B cell (primary cell): ENCODE results near the gene ARSD. TPM values are rescaled to one million over a fixed set of nuclear protein-coding genes. Genes with fewer than 3 reads are reported as not detected.
"Not testable (repeated sequence)": the region's sequence is repeated elsewhere in the genome, so short reads cannot be mapped to it uniquely, and the experiment has no call there.

ENCODE experiments used
- ATAC-seq: fragments of 200-7000 bp; cut with Tn5 transposase; one replicate; pipeline ENCODE4 v1.10.0; 2021; ENCODE audit warnings: low read depth, mild to moderate bottlenecking, moderate number of reproducible peaks, moderate library complexity
- CTCF ChIA-PET: fragments of 350-600 bp; sonication (Branson Sonifier 250); formaldehyde crosslinking; loops from one replicate; lab custom pipeline; 2021; ENCODE audit warnings: antibody characterized with exemption, inconsistent platforms; lab: Charles Lee
- POLR2A ChIA-PET: fragments of 350-600 bp; sonication (Branson Sonifier 250); formaldehyde crosslinking; loops from one replicate; lab custom pipeline; 2021; ENCODE audit warnings: antibody characterized with exemption; lab: Charles Lee
- DNase-seq: peaks from one replicate; pipeline ENCODE4 v3.0.0; 2013
- H2AFZ ChIP-seq: 2 replicates; pipeline ENCODE4 v1.6.1; 2012; ENCODE audit warnings: mild to moderate bottlenecking, low read depth, low read length; ENCODE audit not compliant: insufficient read depth, poor library complexity, severe bottlenecking
- H3K27ac ChIP-seq, 2 donors: 1 replicate in 1 of 2; 2 replicates in 1 of 2; pipeline ENCODE4 v1.5.1; 2012 to 2013; ENCODE audit warnings: low read length in 2 of 2, mild to moderate bottlenecking in 2 of 2, moderate library complexity in 1 of 2
- H3K27me3 ChIP-seq, 4 experiments: fragments of 200-600 bp in 1 of 4; sonication (generic) in 1 of 4; replicated peaks in 1 of 4; 1 replicate in 2 of 4; 2 replicates in 2 of 4; pipeline versions ENCODE4 v1.6.1 to v1.7.0; 2013 to 2016; ENCODE audit warnings: low read length in 3 of 4, mild to moderate bottlenecking in 2 of 4, mixed read lengths in 1 of 4, moderate library complexity in 1 of 4; ENCODE audit not compliant: insufficient read depth in 4 of 4, control insufficient read depth in 3 of 4; ENCODE audit errors: control extremely low read depth in 1 of 4
- H3K36me3 ChIP-seq, 2 experiments: replicated peaks in 1 of 2; 1 replicate in 1 of 2; 2 replicates in 1 of 2; pipeline versions ENCODE4 v1.6.1 to v1.7.1; 2013; ENCODE audit warnings: low read length in 1 of 2; ENCODE audit not compliant: insufficient read depth in 2 of 2, control insufficient read depth in 1 of 2; ENCODE audit errors: control extremely low read depth in 1 of 2, extremely low read depth in 1 of 2
- H3K4me1 ChIP-seq, 2 donors: fragments of 200-600 bp in 1 of 2; sonication (generic) in 1 of 2; 1 replicate in 1 of 2; 2 replicates in 1 of 2; pipeline versions ENCODE4 v1.5.1 to v1.6.1; 2013 to 2017; ENCODE audit warnings: low read length in 2 of 2; ENCODE audit not compliant: control insufficient read depth in 2 of 2, insufficient read depth in 2 of 2
- H3K4me2 ChIP-seq: replicated peaks from 2 replicates; pipeline ENCODE3; 2012; ENCODE audit warnings: mild to moderate bottlenecking, low read depth, low read length; ENCODE audit not compliant: poor library complexity, severe bottlenecking
- H3K4me3 ChIP-seq, 5 experiments: fragments of 200-600 bp in 1 of 5; sonication (generic) in 1 of 5; 1 replicate in 3 of 5; 2 replicates in 2 of 5; pipeline versions ENCODE4 v1.5.1 to v1.7.0; 2011 to 2016; ENCODE audit warnings: low read length in 4 of 5, mild to moderate bottlenecking in 4 of 5, low read depth in 2 of 5, control low read depth in 1 of 5, moderate library complexity in 1 of 5; ENCODE audit not compliant: insufficient read depth in 1 of 5; ENCODE audit errors: control extremely low read depth in 1 of 5, extremely low read depth in 1 of 5
- H3K79me2 ChIP-seq: fragments of 200-600 bp; sonication (generic); one replicate; pipeline ENCODE4 v1.6.0; 2016; ENCODE audit warnings: low read length; ENCODE audit not compliant: control insufficient read depth, insufficient read depth
- H3K9ac ChIP-seq: fragments of 200-600 bp; sonication (generic); 2 replicates; pipeline ENCODE4 v1.6.1; 2017; ENCODE audit warnings: mild to moderate bottlenecking, low read length, moderate library complexity
- H3K9me3 ChIP-seq, 3 donors: one replicate each; pipeline versions ENCODE4 v1.6.1 to v1.7.1; 2013; ENCODE audit warnings: low read length in 2 of 3; ENCODE audit not compliant: control insufficient read depth in 2 of 3, insufficient read depth in 1 of 3; ENCODE audit errors: control extremely low read depth in 1 of 3
- H4K20me1 ChIP-seq: 2 replicates; pipeline ENCODE4 v1.6.0; 2012; ENCODE audit warnings: mild to moderate bottlenecking, low read length; ENCODE audit not compliant: insufficient read depth, control insufficient read depth, poor library complexity, severe bottlenecking
- H3K27ac Mint-ChIP-seq: one replicate; pipeline ENCODE4 v1.8.0; 2021; ENCODE audit warnings: mixed read lengths
- H3K27me3 Mint-ChIP-seq: one replicate; pipeline ENCODE4 v1.8.0; 2021; ENCODE audit warnings: mixed read lengths
- H3K4me1 Mint-ChIP-seq: one replicate; pipeline ENCODE4 v1.8.0; 2021; ENCODE audit warnings: mixed read lengths
- H3K4me3 Mint-ChIP-seq: one replicate; pipeline ENCODE4 v1.8.0; 2021; ENCODE audit warnings: mixed read lengths
- H3K9me3 Mint-ChIP-seq: one replicate; pipeline ENCODE4 v1.8.0; 2022; ENCODE audit warnings: mixed read lengths; ENCODE audit not compliant: insufficient read depth
- CTCF ChIP-seq: fragments of 200-600 bp; IDR thresholded peaks from one replicate; pipeline ENCODE4 v1.8.0; 2022; ENCODE audit warnings: antibody characterized with exemption, mild to moderate bottlenecking
- EZH2 ChIP-seq: IDR thresholded peaks from 2 replicates; pipeline ENCODE4 v1.6.1; 2012; ENCODE audit warnings: borderline replicate concordance, low read depth, mild to moderate bottlenecking, moderate library complexity, low read length; ENCODE audit not compliant: insufficient read depth, poor library complexity, severe bottlenecking
- WGBS: methylation state at CpG from one replicate; pipeline ENCODE4 v1.1.5; 2013; ENCODE audit warnings: missing lambda C conversion rate; ENCODE audit not compliant: insufficient coverage; 5-methylcytosine and 5-hydroxymethylcytosine counted together
- intact Hi-C: fragments of 100-400 bp; cut with micrococcal nuclease; formaldehyde crosslinking; loops from one replicate; pipeline ENCODE4 v1.10.0; 2022
- polyA plus RNA-seq: library from polyadenylated mRNA; depleted of rRNA; stranded (reverse); fragments of >200 nt; gene quantifications from 2 replicates; pipeline ENCODE4 v1.2.3, GENCODE V29; 2012
- total RNA-seq, 2 donors: library from RNA; stranded (reverse); fragments of 120-200 nt in 1 of 2; gene quantifications; 1 replicate in 1 of 2; 2 replicates in 1 of 2; pipeline versions ENCODE4 v1.2.3 to v1.2.4, GENCODE V29; 2013 to 2022

ARSD gene
- total and polyA plus RNA-seq, 2 donors (not counting 1 experiment from before 2014, with no cell fraction given), result 2.7 to 13.3 TPM

DNA sequence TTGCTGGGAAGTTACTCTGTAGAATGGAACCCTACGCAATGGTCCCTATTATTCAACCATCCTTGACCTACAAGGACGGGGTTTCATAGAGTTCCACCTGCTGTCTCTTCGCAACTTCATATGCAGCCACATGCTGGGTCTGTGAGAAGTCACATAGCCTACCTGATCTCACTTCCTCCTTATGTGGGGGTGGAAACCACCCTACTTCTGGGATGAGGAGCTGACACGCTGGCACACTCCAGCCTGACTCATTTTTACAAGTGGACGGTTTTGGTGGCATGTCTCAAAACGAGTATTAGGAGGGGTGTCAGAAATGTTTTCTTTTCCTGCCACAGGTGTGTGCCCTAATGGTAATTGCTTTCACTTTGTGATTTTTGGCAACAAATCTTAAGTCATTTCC is 36.8 kb upstream of the ARSD start:
- no peak for TF ChIP-seq CTCF
- no peak for TF ChIP-seq EZH2

DNA sequence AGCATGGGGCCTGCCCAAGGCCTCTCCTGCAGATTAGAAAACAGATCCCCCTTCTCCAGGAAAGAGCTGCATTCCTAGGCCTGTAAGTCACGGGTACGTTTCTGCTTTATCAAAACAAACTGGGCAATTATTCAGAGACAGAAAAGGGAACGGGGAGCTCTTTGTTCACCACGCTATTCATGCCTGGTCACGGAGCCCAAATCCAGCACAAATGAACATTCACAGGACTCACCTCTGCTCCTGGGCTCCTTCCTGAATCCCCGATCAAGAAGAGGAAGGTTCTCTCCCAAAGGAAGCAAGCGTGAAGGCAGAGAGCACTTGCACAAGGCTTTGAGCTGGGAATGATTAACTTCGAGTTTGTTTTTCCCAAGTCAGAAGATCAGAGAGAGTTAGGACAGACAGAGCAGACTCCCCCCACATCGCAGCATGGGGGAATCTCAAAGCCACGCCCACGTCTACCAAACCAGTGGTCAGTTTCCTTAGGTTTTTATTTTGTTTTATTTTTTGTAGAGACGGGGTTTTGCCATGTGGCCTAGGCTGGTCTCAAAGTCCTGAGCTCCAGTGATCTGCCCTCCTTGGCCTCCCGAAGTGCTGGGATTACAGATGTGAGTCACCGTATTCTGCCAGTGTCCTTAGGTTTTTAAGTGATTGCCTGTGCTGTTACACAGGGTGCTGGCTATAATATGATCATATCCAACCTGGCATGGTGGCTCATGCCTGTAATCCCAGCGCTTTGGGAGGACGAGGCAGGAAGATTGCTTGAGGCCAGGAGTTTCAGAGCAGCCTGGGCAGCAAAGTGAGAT is 35.1 kb upstream of the ARSD start:
- H3K79me2 ChIP-seq, H3K4me1 Mint-ChIP-seq, intact Hi-C loops, H2AFZ ChIP-seq, DNase-seq, H3K27ac Mint-ChIP-seq, H3K9me3 ChIP-seq, H3K4me3 Mint-ChIP-seq, H3K4me1 ChIP-seq, H3K27me3 Mint-ChIP-seq, POLR2A ChIA-PET, H3K9ac ChIP-seq, H3K27ac ChIP-seq, H3K4me2 ChIP-seq, H3K4me3 ChIP-seq, H3K27me3 ChIP-seq, ATAC-seq, CTCF ChIA-PET, H3K36me3 ChIP-seq, H3K9me3 Mint-ChIP-seq, H4K20me1 ChIP-seq: not testable (repeated sequence)
- 95% methylated on average over 6 of the region's 16 CpGs for WGBS

More for the DNA sequence above, 36.8 kb upstream of the ARSD start:
- no CpG with 5 or more reads among the region's 6 CpGs for WGBS
- no peak overlapping the region for H3K27ac ChIP-seq
- Mint-ChIP-seq H3K27ac (no peak overlapping the region), H3K9me3 (no peaks in the 10 kb centered on the region), H3K4me3 (no peak overlapping the region), H3K4me1 (peaks cover 3% of the 10 kb centered on the region), H3K27me3 (no peaks in the 10 kb centered on the region)
- no peaks in the 10 kb centered on the region for H3K4me1 ChIP-seq
- H3K79me2 ChIP-seq, result no peaks in the 10 kb centered on the region
- no peak overlapping the region for H3K4me2 ChIP-seq
- H3K36me3 ChIP-seq, result no peaks in the 10 kb centered on the region
- H4K20me1 ChIP-seq, result no peaks in the 10 kb centered on the region
- ChIA-PET POLR2A (no interaction called here), CTCF (no interaction called here)
- H2AFZ ChIP-seq, result no peak overlapping the region
- no peak for ATAC-seq
- DNase-seq, result no peak
- no peaks in the 10 kb centered on the region for H3K27me3 ChIP-seq
- no peaks in the 10 kb centered on the region for H3K9me3 ChIP-seq
- no peak overlapping the region for H3K4me3 ChIP-seq
- intact Hi-C loops, result no loop called here
- no peak overlapping the region for H3K9ac ChIP-seq

DNA sequence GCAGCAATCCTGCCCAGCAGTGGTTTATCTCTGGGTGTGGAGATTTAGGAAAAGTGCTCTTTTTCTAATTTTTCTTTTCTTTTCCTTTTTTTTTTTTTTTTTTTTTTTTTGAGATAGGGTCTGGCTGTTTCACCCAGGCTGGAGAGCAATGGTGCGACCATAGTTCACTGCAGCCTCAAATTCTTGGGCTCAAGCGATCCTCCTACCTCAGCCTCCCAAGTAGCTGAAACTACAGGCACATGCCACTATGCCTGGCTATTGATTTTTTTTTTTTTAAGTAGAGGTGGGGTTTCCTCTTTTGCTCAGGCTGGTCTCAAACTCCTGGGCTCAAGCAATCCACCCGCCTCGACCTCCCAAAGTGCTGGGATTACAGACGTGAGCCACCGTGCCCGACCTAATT is 34.3 kb upstream of the ARSD start:
- H3K9ac ChIP-seq, CTCF ChIA-PET: not testable (repeated sequence)

More for the DNA sequence above, 34.3 kb upstream of the ARSD start:
- H3K79me2 ChIP-seq, H3K27me3 ChIP-seq, H3K36me3 ChIP-seq, H3K9me3 ChIP-seq, ATAC-seq, H2AFZ ChIP-seq, H3K4me3 ChIP-seq, H3K4me3 Mint-ChIP-seq, H3K4me1 Mint-ChIP-seq, H3K9me3 Mint-ChIP-seq, intact Hi-C loops, H3K4me1 ChIP-seq, H3K4me2 ChIP-seq, H3K27ac ChIP-seq, H3K27me3 Mint-ChIP-seq, DNase-seq, POLR2A ChIA-PET, H4K20me1 ChIP-seq, H3K27ac Mint-ChIP-seq: not testable (repeated sequence)
- no CpG with 5 or more reads among the region's 7 CpGs for WGBS
